Breast epithelium (tissue), 3 donors: ENCODE data around the gene RPL32. TPM values are rescaled to one million over a fixed set of nuclear protein-coding genes. Genes with fewer than 3 reads are reported as not detected.

Experiments used
- total RNA-seq, 3 donors: library from RNA; depleted of rRNA; stranded (reverse); fragments of >200 nt; gene quantifications; one replicate each; pipeline ENCODE4 v1.1.0, GENCODE V29; 2016

Gene RPL32
- total RNA-seq, 3 donors from 2014 or later: 945 to 1,485 (median 950) TPM

Other genes with a start within 250 kb of the RPL32 start
- 100 to 1,000 TPM in 2 of 3 donors, 10 to 100 TPM in 1; 87.4 to 118 (median 110) TPM for gene RAF1, start 177.4 kb downstream of the RPL32 start, total RNA-seq
- 1 to 10 TPM in 1 of 3 donors, under 1 TPM in 1, not detected in 1; 0.33 to 1.8 TPM for gene TMEM40, start 82.3 kb downstream of the RPL32 start, total RNA-seq
- gene CAND2, start 44.9 kb downstream of the RPL32 start, total RNA-seq: 1 to 10 TPM; 1.8 to 5.6 (median 4.7) TPM
- gene IQSEC1, start 231.9 kb upstream of the RPL32 start, total RNA-seq: 10 to 100 TPM; 26.9 to 45.4 (median 26.9) TPM